ENCODE measurements around the gene CDYL2.

Gene CDYL2

GRCh38 chr16:80563066-80563465, 241.3 kb downstream of the CDYL2 start:
- DNase-seq (ENCODE audit: low read depth) = no peak
- TF ChIP-seq, protein P1, sequence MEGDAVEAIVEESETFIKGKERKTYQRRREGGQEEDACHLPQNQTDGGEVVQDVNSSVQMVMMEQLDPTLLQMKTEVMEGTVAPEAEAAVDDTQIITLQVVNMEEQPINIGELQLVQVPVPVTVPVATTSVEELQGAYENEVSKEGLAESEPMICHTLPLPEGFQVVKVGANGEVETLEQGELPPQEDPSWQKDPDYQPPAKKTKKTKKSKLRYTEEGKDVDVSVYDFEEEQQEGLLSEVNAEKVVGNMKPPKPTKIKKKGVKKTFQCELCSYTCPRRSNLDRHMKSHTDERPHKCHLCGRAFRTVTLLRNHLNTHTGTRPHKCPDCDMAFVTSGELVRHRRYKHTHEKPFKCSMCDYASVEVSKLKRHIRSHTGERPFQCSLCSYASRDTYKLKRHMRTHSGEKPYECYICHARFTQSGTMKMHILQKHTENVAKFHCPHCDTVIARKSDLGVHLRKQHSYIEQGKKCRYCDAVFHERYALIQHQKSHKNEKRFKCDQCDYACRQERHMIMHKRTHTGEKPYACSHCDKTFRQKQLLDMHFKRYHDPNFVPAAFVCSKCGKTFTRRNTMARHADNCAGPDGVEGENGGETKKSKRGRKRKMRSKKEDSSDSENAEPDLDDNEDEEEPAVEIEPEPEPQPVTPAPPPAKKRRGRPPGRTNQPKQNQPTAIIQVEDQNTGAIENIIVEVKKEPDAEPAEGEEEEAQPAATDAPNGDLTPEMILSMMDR (IDR thresholded peaks at IDR 0.05; ENCODE audit: insufficient read depth, low read depth, low read length, missing control alignments) = no peak
- no peak overlapping the region for H3K4me3 ChIP-seq (ENCODE audit: low read length)

GRCh38 chr16:80559369-80559768, 245.0 kb downstream of the CDYL2 start:
- no peak overlapping the region for H3K4me3 ChIP-seq (ENCODE audit: low read length)
- TF ChIP-seq, protein P1 (IDR thresholded peaks at IDR 0.05; ENCODE audit: insufficient read depth, low read depth, low read length, missing control alignments) = no peak
- DNase-seq (ENCODE audit: low read depth) = no peak

DNA sequence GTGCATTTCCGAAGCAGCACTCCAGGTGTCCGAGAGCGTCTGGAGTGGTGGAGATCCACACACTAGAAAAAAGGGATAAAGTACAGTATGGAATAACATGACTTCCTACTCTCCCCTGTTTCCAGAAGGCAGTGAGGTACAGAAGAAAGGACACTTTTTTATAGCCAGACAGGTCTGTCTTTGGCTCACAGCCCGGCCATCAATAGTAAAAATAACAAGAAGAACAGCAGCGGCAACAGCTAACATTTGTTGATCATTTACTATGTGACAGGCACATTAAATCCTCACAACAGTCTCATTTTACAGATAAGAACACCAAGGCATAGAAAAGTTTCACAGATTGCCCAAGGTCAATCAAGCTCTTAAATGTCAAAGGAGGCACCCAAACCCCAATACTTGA, 247.4 kb downstream of the CDYL2 start:
- TF ChIP-seq, protein P1 (IDR thresholded peaks at IDR 0.05; ENCODE audit: insufficient read depth, low read depth, low read length, missing control alignments) = no peak
- no peak overlapping the region for H3K4me3 ChIP-seq (ENCODE audit: low read length)
- no peak for DNase-seq (ENCODE audit: low read depth)

DNA sequence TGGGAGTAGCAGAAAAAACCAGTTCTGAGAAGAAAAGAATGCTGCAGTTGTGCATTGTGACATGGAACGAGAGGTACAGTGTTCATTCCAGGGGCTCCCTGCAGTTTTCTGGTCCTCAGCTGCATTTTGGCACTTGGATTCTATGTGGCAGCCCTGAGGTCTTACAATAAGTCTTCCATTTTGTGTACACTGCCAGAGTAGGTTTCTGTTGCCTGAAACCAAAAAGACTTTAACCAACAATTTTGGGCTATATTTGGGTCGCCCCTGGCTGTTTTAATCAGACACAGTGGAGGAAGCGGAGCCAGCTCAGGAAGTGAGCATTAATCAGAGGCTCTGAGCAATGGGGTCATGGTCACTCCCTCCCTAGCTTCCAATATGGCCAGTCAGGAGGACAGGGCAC, 247.9 kb downstream of the CDYL2 start:
- DNase-seq (ENCODE audit: low read depth) = no peak
- no peak overlapping the region for H3K4me3 ChIP-seq (ENCODE audit: low read length)
- TF ChIP-seq, protein P1 (IDR thresholded peaks at IDR 0.05; ENCODE audit: insufficient read depth, low read depth, low read length, missing control alignments) = no peak

- DNase-seq (ENCODE audit: low read depth) = no peak
- H3K4me3 ChIP-seq (ENCODE audit: low read length) = no peak overlapping the region
- TF ChIP-seq, protein P1 (IDR thresholded peaks at IDR 0.05; ENCODE audit: insufficient read depth, low read depth, low read length, missing control alignments) = no peak
Observed at GRCh38 chr16:80554033-80554432, 250.4 kb downstream of the CDYL2 start.

DNA sequence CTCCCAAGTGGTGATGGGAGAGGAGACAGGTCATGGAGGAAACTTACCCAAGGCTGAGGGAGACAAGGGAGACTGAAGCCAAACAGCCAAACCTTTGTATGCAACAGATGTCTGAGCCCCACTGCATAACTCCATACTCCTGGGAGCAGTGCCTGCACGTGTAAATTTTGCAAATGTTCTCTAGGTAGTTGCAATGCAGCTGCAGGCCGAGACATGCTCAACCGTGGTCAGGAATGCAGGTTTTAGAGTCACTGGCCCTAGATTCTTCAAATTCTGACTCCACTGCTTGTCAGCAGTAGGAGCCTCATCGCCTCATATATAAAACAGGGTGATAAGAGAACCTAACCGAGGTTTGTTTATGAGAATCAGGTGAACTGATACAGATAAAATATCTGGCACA, 252.1 kb downstream of the CDYL2 start:
- DNase-seq (ENCODE audit: low read depth) = peak; percentile 73
- TF ChIP-seq, protein P1 (IDR thresholded peaks at IDR 0.05; ENCODE audit: insufficient read depth, low read depth, low read length, missing control alignments) = no peak
- no peak overlapping the region for H3K4me3 ChIP-seq (ENCODE audit: low read length)
